NCI-H128 (cell line): ENCODE measurements around the gene DHX34.
"Not testable (repeated sequence)": the region's sequence is repeated elsewhere in the genome, so short reads cannot be mapped to it uniquely, and the experiment has no call there.

Experiments used
- DNase-seq: peaks from one replicate; lab custom pipeline; 2025; ENCODE audit not compliant: unreplicated experiment; lab: John Stamatoyannopoulos, UW

DHX34 gene

GRCh38 chr19:47363758-47364531 is 14.8 kb downstream of the DHX34 start:
- DNase-seq: no peak

- DNase-seq: not testable (repeated sequence)
Measured at GRCh38 chr19:47365455-47365854, 16.3 kb downstream of the DHX34 start.

GRCh38 chr19:47370045-47370611 is 21.0 kb downstream of the DHX34 start:
- no peak for DNase-seq

GRCh38 chr19:47371261-47371660 is 22.1 kb downstream of the DHX34 start:
- DNase-seq: no peak

GRCh38 chr19:47372603-47373002 is 23.5 kb downstream of the DHX34 start:
- DNase-seq: no peak

GRCh38 chr19:47373246-47374240 is 24.4 kb downstream of the DHX34 start:
- DNase-seq: no peak

GRCh38 chr19:47374876-47375693 is 26.0 kb downstream of the DHX34 start:
- DNase-seq: no peak

- DNase-seq: no peak
Measured at GRCh38 chr19:47375694-47376588, 26.8 kb downstream of the DHX34 start.

GRCh38 chr19:47376589-47377144 is 27.6 kb downstream of the DHX34 start:
- DNase-seq: no peak

GRCh38 chr19:47377208-47377701 is 28.1 kb downstream of the DHX34 start:
- no peak for DNase-seq

- no peak for DNase-seq
Measured at GRCh38 chr19:47377801-47378200, 28.7 kb downstream of the DHX34 start.

GRCh38 chr19:47378246-47378645 is 29.1 kb downstream of the DHX34 start:
- no peak for DNase-seq

- no peak for DNase-seq
Measured at GRCh38 chr19:47379381-47379938, 30.3 kb downstream of the DHX34 start.

GRCh38 chr19:47380559-47380958 is 31.4 kb downstream of the DHX34 start:
- no peak for DNase-seq

- no peak for DNase-seq
Measured at GRCh38 chr19:47381121-47381520, 32.0 kb downstream of the DHX34 start.

- DNase-seq: no peak
Measured at GRCh38 chr19:47381653-47382279, 32.7 kb downstream of the DHX34 start.

GRCh38 chr19:47383890-47384289 is 34.8 kb downstream of the DHX34 start:
- DNase-seq: not testable (repeated sequence)

GRCh38 chr19:47384533-47384932 is 35.4 kb downstream of the DHX34 start:
- not testable (repeated sequence) for DNase-seq
